ENCODE data around the gene TAP2.

TAP2 gene

GRCh38 chr6:32792901-32793435, 45.6 kb downstream of the TAP2 start:
- no peak overlapping the region for H3K4me3 ChIP-seq (ENCODE audit: low read depth, low read length)
- DNase-seq (ENCODE audit: low read depth), result no peak
- TF ChIP-seq CTCF (conservative IDR thresholded peaks at IDR 0.05; ENCODE audit: low read depth, low read length), result no peak

- no peak overlapping the region for H3K4me3 ChIP-seq (ENCODE audit: low read depth, low read length)
- no peak for TF ChIP-seq CTCF (conservative IDR thresholded peaks at IDR 0.05; ENCODE audit: low read depth, low read length)
- no peak for DNase-seq (ENCODE audit: low read depth)
These were observed 48.2 kb downstream of the TAP2 start for GRCh38 chr6:32790306-32790705.
